Panc1 (cell line): Measurements from ENCODE around the gene KIAA1217. TPM values are rescaled to one million over a fixed set of nuclear protein-coding genes. Genes with fewer than 3 reads are reported as not detected.

Experiments used
- ATAC-seq: fragments of 200-7000 bp; cut with Tn5 transposase; 2 replicates; pipeline ENCODE4 v1.9.1; 2020; ENCODE audit warnings: mild to moderate bottlenecking, moderate library complexity
- BruUV-seq: library from RNA; stranded (reverse); fragments of 400-500 nt; replicated peaks from 2 replicates; lab custom pipeline; 2021; lab: Mats Ljungman, UMichigan
- CTCF ChIA-PET: fragments of 300-600 bp; sonication (Branson Sonifier 250); formaldehyde crosslinking; loops from one replicate; lab custom pipeline; 2022; ENCODE audit warnings: antibody characterized with exemption; lab: Charles Lee
- POLR2A ChIA-PET: fragments of 300-600 bp; sonication (Branson Sonifier 250); formaldehyde crosslinking; loops from one replicate; lab custom pipeline; 2022; ENCODE audit warnings: antibody characterized with exemption; lab: Charles Lee
- DNase-seq: peaks from one replicate; pipeline ENCODE4 v3.0.0-alpha.2; 2010; ENCODE audit warnings: low read depth, low spot score
- H3K27ac ChIP-seq: 2 replicates; pipeline ENCODE4 v1.5.1; 2011; ENCODE audit warnings: mild to moderate bottlenecking, low read length, inconsistent platforms
- H3K27me3 ChIP-seq: fragments of 200-500 bp; sonication (Bioruptor generic); 2 replicates; pipeline ENCODE4 v1.6.0; 2014; ENCODE audit warnings: low read length, inconsistent platforms; ENCODE audit not compliant: control insufficient read depth, insufficient read depth
- H3K36me3 ChIP-seq: fragments of 200-500 bp; sonication (Bioruptor generic); 2 replicates; pipeline ENCODE4 v1.5.1; 2014; ENCODE audit warnings: inconsistent platforms, mild to moderate bottlenecking, low read length, moderate library complexity; ENCODE audit not compliant: control insufficient read depth, insufficient read depth
- H3K4me1 ChIP-seq: 2 replicates; pipeline ENCODE4 v1.5.1; 2011; ENCODE audit warnings: inconsistent platforms, mild to moderate bottlenecking, low read length, moderate library complexity; ENCODE audit not compliant: control insufficient read depth, insufficient read depth
- H3K4me3 ChIP-seq, 2 experiments: 2 replicates each; pipeline ENCODE4 v1.5.1; 2011 to 2012; ENCODE audit warnings: low read depth in 2 of 2, low read length in 2 of 2, mild to moderate bottlenecking in 2 of 2, inconsistent platforms in 1 of 2, moderate library complexity in 1 of 2
- H3K9me3 ChIP-seq: fragments of 200-500 bp; sonication (Bioruptor generic); 2 replicates; pipeline ENCODE4 v1.5.1; 2014; ENCODE audit warnings: low read depth, mild to moderate bottlenecking, inconsistent platforms, low read length, moderate library complexity; ENCODE audit not compliant: control insufficient read depth, insufficient read depth
- POLR2AphosphoS5 ChIP-seq: IDR thresholded peaks from 2 replicates; pipeline ENCODE4 v1.6.1; 2012; ENCODE audit warnings: mild to moderate bottlenecking, low read depth, low read length, moderate library complexity
- REST ChIP-seq, 2 experiments: IDR thresholded peaks; 2 replicates each; pipeline ENCODE4 v1.6.1; 2011 to 2012; ENCODE audit warnings: low read depth in 2 of 2, control low read depth in 1 of 2, low read length in 1 of 2, mild to moderate bottlenecking in 1 of 2, moderate library complexity in 1 of 2; ENCODE audit not compliant: insufficient read depth in 1 of 2
- SIN3A ChIP-seq: IDR thresholded peaks from 2 replicates; pipeline ENCODE4 v1.6.1; 2012; ENCODE audit warnings: low read depth, mild to moderate bottlenecking, low read length, moderate library complexity, borderline replicate concordance; ENCODE audit not compliant: insufficient read depth
- TCF7L2 ChIP-seq: IDR thresholded peaks from 2 replicates; pipeline ENCODE4 v1.6.1; 2011; ENCODE audit warnings: mild to moderate bottlenecking, low read depth, low read length, inconsistent platforms
- in situ Hi-C: cut with HindIII; loops from 2 replicates; pipeline ENCODE4 v1.10.0; 2016; ENCODE audit warnings: low sequenced_read_pairs, low pct_unique_long_range_greater_than_20kb
- intact Hi-C: fragments of 100-400 bp; cut with micrococcal nuclease; formaldehyde crosslinking; loops from one replicate; pipeline ENCODE4 v1.10.0; 2022; ENCODE audit not compliant: unreplicated experiment
- total RNA-seq: library from RNA; stranded (reverse); gene quantifications from one replicate; pipeline ENCODE4 v1.2.1, GENCODE V29; 2021; ENCODE audit not compliant: unreplicated experiment
- TF ChIP-seq, protein P1 (sequence below): fragments of 450-650 bp; IDR thresholded peaks from 2 replicates; pipeline ENCODE4 v1.5.1; 2017; ENCODE audit warnings: mild to moderate bottlenecking

The KIAA1217 gene
- total RNA-seq, 1 experiment from 2014 or later: 11.6 TPM

DNA sequence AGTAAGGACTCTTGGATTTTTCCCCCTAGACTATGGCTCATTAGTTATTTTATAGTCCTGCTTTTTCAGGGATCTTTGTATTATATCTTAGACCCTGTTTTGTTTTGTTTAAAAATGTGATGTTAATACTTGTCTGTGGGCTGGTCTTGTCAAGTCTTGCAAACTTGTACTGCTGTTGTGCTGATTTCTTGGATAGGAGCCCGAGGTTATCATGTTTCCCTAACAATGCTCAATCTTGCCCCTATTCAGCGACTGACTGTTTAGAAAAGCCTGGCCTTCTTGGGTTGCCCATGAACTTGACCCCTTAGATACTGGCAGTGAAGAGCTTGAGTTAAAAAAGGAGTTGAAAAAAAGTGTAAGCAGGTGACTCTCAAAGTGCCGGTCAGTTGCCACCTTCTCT, 115.7 kb downstream of the KIAA1217 start:
- BruUV-seq: no TSS peak
- in situ Hi-C loops: no loop called here
- Histone ChIP-seq H3K36me3 (no peaks in the 10 kb centered on the region), H3K4me1 (no peaks in the 10 kb centered on the region), H3K27me3 (no peaks in the 10 kb centered on the region), H3K4me3 (no peak overlapping the region), H3K27ac (no peak overlapping the region), H3K9me3 (no peaks in the 10 kb centered on the region)
- ChIA-PET CTCF (no interaction called here), POLR2A (no interaction called here)
- intact Hi-C loops: no loop called here
- TF ChIP-seq REST (IDR thresholded peaks at IDR 0.05; ENCODE audit: insufficient read depth in 1 of 2, low read depth in 2 of 2, low read length in 1 of 2) (no peak), SIN3A (no peak), POLR2AphosphoS5 (no peak), TCF7L2 (no peak)
- TF ChIP-seq, protein P1, sequence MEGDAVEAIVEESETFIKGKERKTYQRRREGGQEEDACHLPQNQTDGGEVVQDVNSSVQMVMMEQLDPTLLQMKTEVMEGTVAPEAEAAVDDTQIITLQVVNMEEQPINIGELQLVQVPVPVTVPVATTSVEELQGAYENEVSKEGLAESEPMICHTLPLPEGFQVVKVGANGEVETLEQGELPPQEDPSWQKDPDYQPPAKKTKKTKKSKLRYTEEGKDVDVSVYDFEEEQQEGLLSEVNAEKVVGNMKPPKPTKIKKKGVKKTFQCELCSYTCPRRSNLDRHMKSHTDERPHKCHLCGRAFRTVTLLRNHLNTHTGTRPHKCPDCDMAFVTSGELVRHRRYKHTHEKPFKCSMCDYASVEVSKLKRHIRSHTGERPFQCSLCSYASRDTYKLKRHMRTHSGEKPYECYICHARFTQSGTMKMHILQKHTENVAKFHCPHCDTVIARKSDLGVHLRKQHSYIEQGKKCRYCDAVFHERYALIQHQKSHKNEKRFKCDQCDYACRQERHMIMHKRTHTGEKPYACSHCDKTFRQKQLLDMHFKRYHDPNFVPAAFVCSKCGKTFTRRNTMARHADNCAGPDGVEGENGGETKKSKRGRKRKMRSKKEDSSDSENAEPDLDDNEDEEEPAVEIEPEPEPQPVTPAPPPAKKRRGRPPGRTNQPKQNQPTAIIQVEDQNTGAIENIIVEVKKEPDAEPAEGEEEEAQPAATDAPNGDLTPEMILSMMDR: no peak
- DNase-seq: no peak
- ATAC-seq: no peak

- Histone ChIP-seq H3K9me3 (no peaks in the 10 kb centered on the region), H3K36me3 (no peaks in the 10 kb centered on the region), H3K27ac (no peak overlapping the region), H3K4me3 (no peak overlapping the region), H3K27me3 (no peaks in the 10 kb centered on the region), H3K4me1 (no peaks in the 10 kb centered on the region)
- no peak for DNase-seq
- intact Hi-C loops (no loop called here), in situ Hi-C loops (no loop called here)
- TF ChIP-seq REST (IDR thresholded peaks at IDR 0.05; ENCODE audit: insufficient read depth in 1 of 2, low read depth in 2 of 2, low read length in 1 of 2) (no peak), TCF7L2 (no peak), SIN3A (no peak), POLR2AphosphoS5 (no peak)
- TF ChIP-seq, protein P1: no peak
- no TSS peak for BruUV-seq
- ATAC-seq: no peak
- CTCF ChIA-PET: no interaction called here
- POLR2A ChIA-PET: no interaction called here
These were observed 122.5 kb downstream of the KIAA1217 start for GRCh38 chr10:24331457-24331856.
